ENCODE measurements around the gene KCNQ1.

GRCh38 chr11:2402106-2402505 lies 42.7 kb upstream of the KCNQ1 start:
- TF ChIP-seq, protein P1, sequence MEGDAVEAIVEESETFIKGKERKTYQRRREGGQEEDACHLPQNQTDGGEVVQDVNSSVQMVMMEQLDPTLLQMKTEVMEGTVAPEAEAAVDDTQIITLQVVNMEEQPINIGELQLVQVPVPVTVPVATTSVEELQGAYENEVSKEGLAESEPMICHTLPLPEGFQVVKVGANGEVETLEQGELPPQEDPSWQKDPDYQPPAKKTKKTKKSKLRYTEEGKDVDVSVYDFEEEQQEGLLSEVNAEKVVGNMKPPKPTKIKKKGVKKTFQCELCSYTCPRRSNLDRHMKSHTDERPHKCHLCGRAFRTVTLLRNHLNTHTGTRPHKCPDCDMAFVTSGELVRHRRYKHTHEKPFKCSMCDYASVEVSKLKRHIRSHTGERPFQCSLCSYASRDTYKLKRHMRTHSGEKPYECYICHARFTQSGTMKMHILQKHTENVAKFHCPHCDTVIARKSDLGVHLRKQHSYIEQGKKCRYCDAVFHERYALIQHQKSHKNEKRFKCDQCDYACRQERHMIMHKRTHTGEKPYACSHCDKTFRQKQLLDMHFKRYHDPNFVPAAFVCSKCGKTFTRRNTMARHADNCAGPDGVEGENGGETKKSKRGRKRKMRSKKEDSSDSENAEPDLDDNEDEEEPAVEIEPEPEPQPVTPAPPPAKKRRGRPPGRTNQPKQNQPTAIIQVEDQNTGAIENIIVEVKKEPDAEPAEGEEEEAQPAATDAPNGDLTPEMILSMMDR (IDR thresholded peaks at IDR 0.05) = no peak
- TF ChIP-seq EZH2 (IDR thresholded peaks at IDR 0.05; ENCODE audit: borderline replicate concordance, insufficient read depth, low read depth, low read length, poor library complexity, severe bottlenecking) = no peak

All from B cell (primary cell).